Measurements from ENCODE around the gene PM20D1.

PM20D1 gene

GRCh38 chr1:205812878-205813754 is 36.8 kb downstream of the PM20D1 start, which contains the start of gene SLC41A1:
TSS of gene SLC41A1 (minus strand) at chr1:205813198. CDS start at chr1:205810441, 2,757 bp downstream.
- TF ChIP-seq FOXM1 (IDR thresholded peaks at IDR 0.05; ENCODE audit: borderline replicate concordance, low read depth) (no peak), ZBTB7A (IDR thresholded peaks at IDR 0.05; ENCODE audit: low read depth) (peak; percentile 19), CEBPB (IDR thresholded peaks at IDR 0.05) (no peak), EGR1 (IDR thresholded peaks at IDR 0.05) (no peak), USF1 (IDR thresholded peaks at IDR 0.05) (peak; percentile 66), MAX (IDR thresholded peaks at IDR 0.05) (peak; percentile 21), EP300 (IDR thresholded peaks at IDR 0.05; ENCODE audit: borderline replicate concordance) (no peak; the same call in 1 of the 2 replicates), NFIC (IDR thresholded peaks at IDR 0.05) (no peak), REST (IDR thresholded peaks at IDR 0.05; ENCODE audit: low read depth) (0 out of 2 replicates have a peak, but pooled peaks have one; percentile 5), YY1 (IDR thresholded peaks at IDR 0.05; ENCODE audit: low read depth) (no peak), CREB1 (IDR thresholded peaks at IDR 0.05; ENCODE audit: low read depth) (no peak), TCF12 (IDR thresholded peaks at IDR 0.05; ENCODE audit: low read depth) (peak; percentile 45; the same call in 1 of the 2 replicates), TAF1 (IDR thresholded peaks at IDR 0.05; ENCODE audit: low read depth) (peak; percentile 47; the same call in 1 of the 2 replicates), RAD21 (IDR thresholded peaks at IDR 0.05; ENCODE audit: low read depth) (no peak), TEAD4 (IDR thresholded peaks at IDR 0.05) (no peak)

- no peak for TF ChIP-seq YY1 (IDR thresholded peaks at IDR 0.05; ENCODE audit: low read depth)
- no peak for TF ChIP-seq USF1 (IDR thresholded peaks at IDR 0.05)
- TF ChIP-seq RAD21 (IDR thresholded peaks at IDR 0.05; ENCODE audit: low read depth): no peak
- TF ChIP-seq TCF12 (IDR thresholded peaks at IDR 0.05; ENCODE audit: low read depth): no peak
- no peak for TF ChIP-seq TAF1 (IDR thresholded peaks at IDR 0.05; ENCODE audit: low read depth)
- TF ChIP-seq NFIC (IDR thresholded peaks at IDR 0.05): no peak
- no peak; the same call in 1 of the 2 replicates for TF ChIP-seq ZBTB7A (IDR thresholded peaks at IDR 0.05; ENCODE audit: low read depth)
- no peak for TF ChIP-seq TEAD4 (IDR thresholded peaks at IDR 0.05)
- TF ChIP-seq EP300 (IDR thresholded peaks at IDR 0.05; ENCODE audit: borderline replicate concordance): no peak
- TF ChIP-seq CEBPB (IDR thresholded peaks at IDR 0.05): no peak
- TF ChIP-seq CREB1 (IDR thresholded peaks at IDR 0.05; ENCODE audit: low read depth): no peak
- TF ChIP-seq EGR1 (IDR thresholded peaks at IDR 0.05): no peak
- no peak for TF ChIP-seq MAX (IDR thresholded peaks at IDR 0.05)
- no peak for TF ChIP-seq FOXM1 (IDR thresholded peaks at IDR 0.05; ENCODE audit: borderline replicate concordance, low read depth)
- no peak for TF ChIP-seq REST (IDR thresholded peaks at IDR 0.05; ENCODE audit: low read depth)
Observed at GRCh38 chr1:205812271-205812877, 37.6 kb downstream of the PM20D1 start.

- no peak for TF ChIP-seq REST (IDR thresholded peaks at IDR 0.05; ENCODE audit: low read depth)
- no peak for TF ChIP-seq CREB1 (IDR thresholded peaks at IDR 0.05; ENCODE audit: low read depth)
- no peak for TF ChIP-seq NFIC (IDR thresholded peaks at IDR 0.05)
- no peak for TF ChIP-seq RAD21 (IDR thresholded peaks at IDR 0.05; ENCODE audit: low read depth)
- no peak for TF ChIP-seq ZBTB7A (IDR thresholded peaks at IDR 0.05; ENCODE audit: low read depth)
- no peak for TF ChIP-seq EP300 (IDR thresholded peaks at IDR 0.05; ENCODE audit: borderline replicate concordance)
- TF ChIP-seq USF1 (IDR thresholded peaks at IDR 0.05): no peak
- TF ChIP-seq TAF1 (IDR thresholded peaks at IDR 0.05; ENCODE audit: low read depth): no peak
- no peak for TF ChIP-seq EGR1 (IDR thresholded peaks at IDR 0.05)
- TF ChIP-seq CEBPB (IDR thresholded peaks at IDR 0.05): no peak
- no peak for TF ChIP-seq FOXM1 (IDR thresholded peaks at IDR 0.05; ENCODE audit: borderline replicate concordance, low read depth)
- no peak for TF ChIP-seq YY1 (IDR thresholded peaks at IDR 0.05; ENCODE audit: low read depth)
- no peak for TF ChIP-seq MAX (IDR thresholded peaks at IDR 0.05)
- no peak for TF ChIP-seq TCF12 (IDR thresholded peaks at IDR 0.05; ENCODE audit: low read depth)
- no peak for TF ChIP-seq TEAD4 (IDR thresholded peaks at IDR 0.05)
Observed at GRCh38 chr1:205811660-205812059, 38.3 kb downstream of the PM20D1 start.

All from Ishikawa (cell line).